Type B pancreatic cell (in vitro differentiated cells): ENCODE results near the gene PPP1R14D. TPM values are rescaled to one million over a fixed set of nuclear protein-coding genes. Genes with fewer than 3 reads are reported as not detected.

Source experiments
- DNase-seq: peaks from one replicate; pipeline ENCODE4 v3.0.0; 2021; ENCODE audit warnings: mixed read lengths; ENCODE audit not compliant: unreplicated experiment; ENCODE audit errors: extremely low spot score
- H3K27ac Mint-ChIP-seq: 2 replicates; pipeline ENCODE4 v1.8.0; 2021; ENCODE audit warnings: mild to moderate bottlenecking, mixed read lengths
- H3K27me3 Mint-ChIP-seq: 2 replicates; pipeline ENCODE4 v1.8.0; 2021; ENCODE audit warnings: mixed read lengths
- H3K36me3 Mint-ChIP-seq: 2 replicates; pipeline ENCODE4 v1.8.0; 2021; ENCODE audit warnings: mixed read lengths
- H3K4me1 Mint-ChIP-seq: one replicate; pipeline ENCODE4 v1.8.0; 2021; ENCODE audit warnings: mixed read lengths; ENCODE audit not compliant: unreplicated experiment
- H3K4me3 Mint-ChIP-seq: 2 replicates; pipeline ENCODE4 v1.8.0; 2021; ENCODE audit warnings: mild to moderate bottlenecking, mixed read lengths
- H3K9me3 Mint-ChIP-seq: 2 replicates; pipeline ENCODE4 v1.8.0; 2021; ENCODE audit warnings: mixed read lengths
- CTCF ChIP-seq: fragments of 200-600 bp; sonication (generic); conservative IDR thresholded peaks from 2 replicates; pipeline ENCODE4 v1.5.0; 2021; ENCODE audit warnings: antibody characterized with exemption, mild to moderate bottlenecking
- total RNA-seq: library from RNA; stranded (reverse); gene quantifications from 2 replicates; pipeline ENCODE4 v1.2.1, GENCODE V29; 2021; ENCODE audit warnings: low replicate concordance

The PPP1R14D gene
- total RNA-seq, 1 donor from 2014 or later: 0.70 TPM

DNA sequence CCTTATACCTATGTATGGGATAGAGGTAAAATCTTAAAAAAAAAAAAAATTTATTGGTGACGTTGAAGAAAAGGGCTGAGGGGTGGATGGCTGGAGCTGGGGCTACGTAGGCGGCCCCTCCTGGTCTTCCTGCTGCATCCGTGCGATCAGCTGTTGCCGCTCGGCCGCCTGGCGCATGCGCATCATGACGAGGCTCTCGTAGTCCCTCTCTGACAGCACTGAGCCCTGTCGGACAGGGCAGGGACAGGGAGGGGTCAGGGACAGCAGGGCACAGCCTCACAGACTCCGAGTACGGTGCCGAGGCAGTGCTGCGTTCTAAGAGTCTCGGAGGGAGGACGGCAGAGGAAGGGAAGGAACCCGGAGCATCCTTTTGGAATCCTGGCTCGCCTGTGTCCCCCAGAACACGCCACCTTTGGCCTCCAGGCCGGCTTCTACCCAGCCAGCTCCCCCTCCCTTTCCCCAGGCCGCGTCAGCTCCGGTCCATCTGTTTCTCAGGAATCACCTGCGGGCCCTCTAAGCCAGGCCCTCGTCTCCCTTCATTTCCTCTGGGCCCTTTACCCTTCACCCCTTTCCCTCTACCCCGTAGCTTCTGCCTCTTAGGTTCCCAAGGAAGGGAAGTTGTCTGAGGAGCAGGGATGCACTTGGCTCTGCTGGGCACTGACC, 60.5 kb downstream of the PPP1R14D start:
- no peak for TF ChIP-seq CTCF
- Mint-ChIP-seq H3K36me3 (no peaks in the 10 kb centered on the region), H3K9me3 (no peaks in the 10 kb centered on the region), H3K27ac (no peak overlapping the region), H3K27me3 (peaks cover 2% of the 10 kb centered on the region), H3K4me3 (no peak overlapping the region), H3K4me1 (peaks cover 27% of the 10 kb centered on the region)
- no peak for DNase-seq

GRCh38 chr15:40766906-40767837, 61.3 kb downstream of the PPP1R14D start:
- Mint-ChIP-seq H3K4me3 (no peak overlapping the region), H3K4me1 (peaks cover 27% of the 10 kb centered on the region)

DNA sequence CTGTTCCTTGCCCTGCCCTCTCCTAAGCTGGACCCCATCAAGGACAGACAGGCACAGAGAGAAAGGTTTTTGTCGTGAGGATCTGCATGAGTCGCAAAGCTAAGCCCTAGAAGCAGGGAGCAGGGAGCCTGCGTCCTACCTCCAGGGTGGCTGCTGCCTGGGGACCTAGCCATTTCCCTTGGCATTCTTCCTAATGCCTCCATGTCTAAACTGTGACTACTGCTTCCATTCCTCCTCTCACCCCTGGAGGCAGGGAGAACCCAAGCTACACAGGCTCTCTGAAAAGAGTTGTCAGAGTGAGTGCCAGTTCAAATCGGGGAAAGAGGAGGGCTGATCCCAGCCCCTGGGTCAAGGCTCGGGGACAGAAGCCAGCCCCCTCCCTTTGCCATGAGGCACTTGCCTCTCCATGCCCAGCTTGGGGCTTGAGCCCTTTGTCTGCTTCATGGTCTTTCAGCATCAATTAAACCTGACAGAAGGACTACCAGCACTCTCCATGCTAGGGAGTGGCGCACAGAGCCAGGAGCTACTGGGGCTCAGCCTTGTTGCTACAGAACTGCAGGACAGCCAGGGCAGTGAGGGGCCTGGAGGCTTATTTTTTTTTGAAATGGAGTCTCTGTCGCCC, 62.2 kb downstream of the PPP1R14D start:
- no peak for TF ChIP-seq CTCF
- Mint-ChIP-seq H3K27me3 (peaks cover 2% of the 10 kb centered on the region), H3K4me1 (peaks cover 27% of the 10 kb centered on the region), H3K9me3 (no peaks in the 10 kb centered on the region), H3K36me3 (no peaks in the 10 kb centered on the region), H3K27ac (peak overlapping the region; percentile 92), H3K4me3 (peak overlapping the region; percentile 52)
- DNase-seq: no peak

More at GRCh38 chr15:40766906-40767837, 61.3 kb downstream of the PPP1R14D start:
- H3K9me3 Mint-ChIP-seq: no peaks in the 10 kb centered on the region
- peak overlapping the region; percentile 92 for H3K27ac Mint-ChIP-seq
- H3K36me3 Mint-ChIP-seq: no peaks in the 10 kb centered on the region
- peaks cover 2% of the 10 kb centered on the region for H3K27me3 Mint-ChIP-seq
- TF ChIP-seq CTCF: no peak
- DNase-seq: no peak

Other genes with a start within 250 kb of the PPP1R14D start
- 7.6 and 21.4 TPM in 2 replicates for gene KNL1, start 234.5 kb downstream of the PPP1R14D start, total RNA-seq
- 15.7 and 20.5 TPM in 2 replicates for gene RAD51, start 133.5 kb downstream of the PPP1R14D start, total RNA-seq
- 30.4 and 32.0 TPM in 2 replicates for gene RMDN3, start 73.5 kb downstream of the PPP1R14D start, total RNA-seq
- gene GCHFR, start 64.6 kb downstream of the PPP1R14D start, total RNA-seq: 23.3 and 23.5 TPM in 2 replicates
- 1.1 and 1.3 TPM in 2 replicates for gene C15orf62, start 58.7 kb downstream of the PPP1R14D start, total RNA-seq
- 31.6 and 45.0 TPM in 2 replicates for gene ZFYVE19, start 21.6 kb downstream of the PPP1R14D start, total RNA-seq
- gene DNAJC17, start 21.2 kb downstream of the PPP1R14D start, total RNA-seq: 23.7 and 38.3 TPM in 2 replicates
- gene SPINT1, start 15.3 kb upstream of the PPP1R14D start, total RNA-seq: 156 and 401 TPM in 2 replicates
- gene RHOV, start 45.5 kb upstream of the PPP1R14D start, total RNA-seq: 19.3 and 43.3 TPM in 2 replicates
- gene VPS18, start 65.7 kb upstream of the PPP1R14D start, total RNA-seq: 25.6 and 37.2 TPM in 2 replicates
- gene DLL4, start 100.6 kb upstream of the PPP1R14D start, total RNA-seq: 2.9 and 5.9 TPM in 2 replicates
- gene CHAC1, start 124.8 kb upstream of the PPP1R14D start, total RNA-seq: 7.8 and 12.9 TPM in 2 replicates